Esophagus muscularis mucosa (tissue), 4 donors: ENCODE measurements around the gene MMP7. TPM values are rescaled to one million over a fixed set of nuclear protein-coding genes. Genes with fewer than 3 reads are reported as not detected.
"Not testable (repeated sequence)": the region's sequence is repeated elsewhere in the genome, so short reads cannot be mapped to it uniquely, and the experiment has no call there.

Source experiments
- DNase-seq: peaks from one replicate; pipeline ENCODE4 v3.0.0-alpha.2; 2017; ENCODE audit errors: extremely low spot score
- H3K27ac ChIP-seq, 4 donors: fragments of 200-600 bp; sonication (generic); replicated peaks in 1 of 4; 1 replicate in 3 of 4; 2 replicates in 1 of 4; pipeline ENCODE4 v1.5.1; 2016 to 2019; ENCODE audit warnings: mild to moderate bottlenecking in 1 of 4
- H3K27me3 ChIP-seq, 4 donors: fragments of 200-600 bp; sonication (generic); one replicate each; pipeline versions ENCODE4 v1.5.1 to v1.6.0; 2016 to 2019
- H3K36me3 ChIP-seq, 4 donors: fragments of 200-600 bp; sonication (generic); one replicate each; pipeline ENCODE4 v1.5.1; 2016 to 2019
- H3K4me1 ChIP-seq, 4 donors: fragments of 200-600 bp; sonication (generic); one replicate each; pipeline ENCODE4 v1.5.1; 2016 to 2019
- H3K4me3 ChIP-seq, 4 donors: fragments of 200-600 bp; sonication (generic); 1 replicate in 2 of 4; 2 replicates in 2 of 4; pipeline ENCODE4 v1.5.1; 2016 to 2019; ENCODE audit warnings: mild to moderate bottlenecking in 4 of 4, moderate library complexity in 1 of 4
- H3K9me3 ChIP-seq, 4 donors: fragments of 200-600 bp; sonication (generic); 1 replicate in 3 of 4; 2 replicates in 1 of 4; pipeline ENCODE4 v1.5.1; 2016 to 2019
- EP300 ChIP-seq: sonication (generic); formaldehyde crosslinking; IDR thresholded peaks from one replicate; pipeline ENCODE4 v1.6.1; 2017; ENCODE audit warnings: antibody characterized with exemption
- POLR2A ChIP-seq: fragments of 450-650 bp; IDR thresholded peaks from one replicate; pipeline ENCODE4 v1.6.1; 2017; ENCODE audit warnings: antibody characterized with exemption, moderate library complexity, mild to moderate bottlenecking, low read depth
- POLR2AphosphoS5 ChIP-seq, 2 donors: sonication (generic); formaldehyde crosslinking; IDR thresholded peaks; one replicate each; pipeline ENCODE4 v1.6.1; 2017; ENCODE audit warnings: antibody characterized with exemption in 2 of 2
- WGBS: methylation state at CpG from one replicate; pipeline ENCODE4 v1.1.5; 2018; 5-methylcytosine and 5-hydroxymethylcytosine counted together
- intact Hi-C: fragments of 100-400 bp; cut with DNase I; formaldehyde crosslinking; loops from one replicate; pipeline ENCODE4 v1.15.1; 2023
- total RNA-seq, 4 donors: library from RNA; depleted of rRNA; stranded (reverse); fragments of >200 nt; gene quantifications; one replicate each; pipeline versions ENCODE4 v1.1.0 to v1.2.1, GENCODE V29; 2016
- TF ChIP-seq, protein P1 (sequence below), 3 experiments: fragments of 200-600 bp in 2 of 3; fragments of 450-650 bp in 1 of 3; sonication (generic) in 2 of 3; IDR thresholded peaks; one replicate each; pipeline ENCODE4 v1.5.1; 2017 to 2019; ENCODE audit warnings: antibody characterized with exemption in 3 of 3, mild to moderate bottlenecking in 2 of 3, moderate library complexity in 1 of 3

The MMP7 gene
- total RNA-seq, 4 donors from 2014 or later = not detected

DNA sequence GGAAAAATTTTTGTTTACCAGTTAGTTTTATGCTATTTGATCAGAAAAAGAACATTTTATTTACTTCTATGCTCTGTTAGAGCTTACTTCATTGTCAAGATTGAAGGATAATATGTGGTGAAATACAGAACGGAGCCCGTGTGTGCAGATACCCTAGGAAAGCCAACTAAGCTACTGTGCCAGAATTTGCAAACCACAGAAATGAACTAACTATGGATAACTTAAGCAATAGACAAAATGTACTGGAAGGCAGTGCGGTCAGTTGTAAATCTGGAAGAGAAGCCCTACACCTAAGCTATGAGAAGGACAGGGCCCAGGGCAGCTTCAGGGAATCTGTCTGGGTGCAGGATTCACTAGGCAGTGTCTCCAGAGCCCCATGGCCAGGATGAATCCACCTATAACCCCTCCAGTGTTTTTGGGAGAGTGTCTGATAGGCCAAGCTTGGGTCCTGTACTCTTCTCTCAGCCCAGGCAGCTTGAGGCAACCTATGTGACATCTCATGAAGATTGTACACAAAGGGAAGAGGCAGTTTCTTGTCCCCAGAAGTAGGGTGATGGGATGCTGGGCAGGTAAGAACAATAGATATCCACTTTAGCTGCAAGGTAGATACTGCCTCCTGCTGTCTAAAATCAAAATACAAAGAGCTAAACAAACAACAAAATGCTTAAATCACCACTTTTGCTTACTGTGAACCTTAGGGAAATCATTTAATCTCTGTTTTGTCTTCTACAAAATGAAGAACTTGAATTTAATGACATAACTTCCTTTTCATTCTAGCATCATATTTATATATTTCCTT, 12.1 kb downstream of the MMP7 start:
- Histone ChIP-seq H3K27ac (no peak overlapping the region), H3K36me3 (no peaks in the 10 kb centered on the region), H3K4me3 (no peak overlapping the region), H3K4me1 (peaks cover 0 to 9% (median 5%) of the 10 kb centered on the region in 4 donors), H3K27me3 (no peaks in the 10 kb centered on the region), H3K9me3 (no peaks in the 10 kb centered on the region)
- no peak for TF ChIP-seq EP300
- intact Hi-C loops = no loop called here
- WGBS = 90% methylated on average over 3 of the region's 3 CpGs
- no peak for DNase-seq

DNA sequence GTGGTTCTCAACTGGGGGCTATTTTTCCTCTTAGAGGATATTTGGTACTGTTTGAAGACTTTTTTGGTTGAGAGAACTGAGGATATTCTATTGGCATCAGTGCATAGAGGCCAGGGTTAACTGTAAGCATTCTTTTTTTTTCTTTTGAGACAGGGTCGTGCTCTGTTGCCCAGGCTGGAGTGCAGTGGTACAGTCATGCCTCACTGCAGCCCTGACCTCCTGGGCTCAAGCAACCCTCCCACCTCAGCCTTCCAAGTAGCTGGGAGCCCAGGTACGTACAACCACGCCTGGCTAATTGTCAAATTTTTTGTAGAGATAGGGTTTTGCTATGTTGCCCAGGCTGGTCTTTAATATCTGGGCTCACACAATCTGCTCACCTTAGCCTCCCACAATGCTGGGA, 12.9 kb downstream of the MMP7 start:
- Histone ChIP-seq H3K4me1 (peaks cover 0 to 11% (median 5%) of the 10 kb centered on the region in 4 donors), H3K36me3 (no peaks in the 10 kb centered on the region), H3K27me3 (no peaks in the 10 kb centered on the region), H3K27ac (no peak overlapping the region), H3K4me3 (no peak overlapping the region), H3K9me3 (no peaks in the 10 kb centered on the region)
- no peak for DNase-seq
- TF ChIP-seq POLR2AphosphoS5 (IDR thresholded peaks at IDR 0.05) (no peak), EP300 (no peak), POLR2A (no peak)
- TF ChIP-seq, protein P1, sequence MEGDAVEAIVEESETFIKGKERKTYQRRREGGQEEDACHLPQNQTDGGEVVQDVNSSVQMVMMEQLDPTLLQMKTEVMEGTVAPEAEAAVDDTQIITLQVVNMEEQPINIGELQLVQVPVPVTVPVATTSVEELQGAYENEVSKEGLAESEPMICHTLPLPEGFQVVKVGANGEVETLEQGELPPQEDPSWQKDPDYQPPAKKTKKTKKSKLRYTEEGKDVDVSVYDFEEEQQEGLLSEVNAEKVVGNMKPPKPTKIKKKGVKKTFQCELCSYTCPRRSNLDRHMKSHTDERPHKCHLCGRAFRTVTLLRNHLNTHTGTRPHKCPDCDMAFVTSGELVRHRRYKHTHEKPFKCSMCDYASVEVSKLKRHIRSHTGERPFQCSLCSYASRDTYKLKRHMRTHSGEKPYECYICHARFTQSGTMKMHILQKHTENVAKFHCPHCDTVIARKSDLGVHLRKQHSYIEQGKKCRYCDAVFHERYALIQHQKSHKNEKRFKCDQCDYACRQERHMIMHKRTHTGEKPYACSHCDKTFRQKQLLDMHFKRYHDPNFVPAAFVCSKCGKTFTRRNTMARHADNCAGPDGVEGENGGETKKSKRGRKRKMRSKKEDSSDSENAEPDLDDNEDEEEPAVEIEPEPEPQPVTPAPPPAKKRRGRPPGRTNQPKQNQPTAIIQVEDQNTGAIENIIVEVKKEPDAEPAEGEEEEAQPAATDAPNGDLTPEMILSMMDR (IDR thresholded peaks at IDR 0.05) = no peak
- intact Hi-C loops = no loop called here
- 78% methylated on average over 3 of the region's 3 CpGs for WGBS

DNA sequence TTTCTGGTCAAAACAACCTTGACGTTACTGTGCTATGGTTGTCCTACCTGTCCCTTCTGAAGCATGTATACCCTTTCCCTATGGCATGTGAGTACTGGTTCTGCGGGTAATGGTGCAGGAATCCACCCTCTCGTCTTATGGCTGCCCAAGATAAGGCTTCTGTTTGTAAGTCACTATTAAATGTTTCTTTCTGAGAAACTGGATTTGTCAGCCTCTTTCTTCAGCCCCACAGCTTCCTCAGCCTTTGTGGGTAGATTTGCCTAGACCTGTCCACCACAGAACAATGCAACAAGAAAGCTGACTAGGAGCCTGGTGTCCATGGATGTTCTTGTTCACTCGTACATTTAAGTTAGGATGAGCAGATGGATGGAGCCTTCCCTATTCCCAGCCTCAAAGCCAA, 14.4 kb downstream of the MMP7 start:
- Histone ChIP-seq H3K27me3 (no peaks in the 10 kb centered on the region), H3K36me3 (no peaks in the 10 kb centered on the region), H3K9me3 (no peaks in the 10 kb centered on the region), H3K27ac (no peak overlapping the region), H3K4me3 (no peak overlapping the region), H3K4me1 (peaks cover 0 to 11% (median 5%) of the 10 kb centered on the region in 4 donors)
- WGBS = 95% methylated on average over 4 of the region's 4 CpGs
- no peak for TF ChIP-seq EP300
- TF ChIP-seq, protein P1 (IDR thresholded peaks at IDR 0.05) = no peak
- TF ChIP-seq POLR2A = no peak
- TF ChIP-seq POLR2AphosphoS5 (IDR thresholded peaks at IDR 0.05) = no peak
- no peak for DNase-seq
- intact Hi-C loops = no loop called here

DNA sequence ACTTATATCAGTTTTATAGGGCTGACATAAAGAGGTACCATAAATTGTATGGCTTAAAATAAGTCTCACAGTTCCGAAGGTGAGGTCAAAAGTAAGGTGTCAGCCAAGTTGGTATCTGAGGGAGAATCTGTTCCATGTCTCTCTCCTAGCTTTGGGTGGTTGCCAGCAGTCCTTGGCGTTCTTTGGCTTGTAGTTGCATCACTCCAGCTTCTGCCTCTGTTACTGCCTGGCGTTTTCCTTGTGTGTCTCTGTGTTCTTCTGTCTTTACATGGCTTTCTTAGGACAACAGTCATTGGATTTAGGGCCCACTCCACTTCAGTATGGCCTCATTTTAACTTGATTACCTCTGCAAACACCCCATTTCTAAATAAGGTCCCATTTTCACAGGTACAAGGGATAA, 16.7 kb downstream of the MMP7 start:
- peak in 1 of 2 donors; percentile 38 for TF ChIP-seq POLR2AphosphoS5 (IDR thresholded peaks at IDR 0.05)
- TF ChIP-seq, protein P1 (IDR thresholded peaks at IDR 0.05) = no peak
- no peak overlapping the region for H3K4me3 ChIP-seq
- intact Hi-C loops = no loop called here
- DNase-seq = no peak
- H3K27me3 ChIP-seq = no peaks in the 10 kb centered on the region
- WGBS = 30% methylated on average over 3 of the region's 3 CpGs
- H3K9me3 ChIP-seq = no peaks in the 10 kb centered on the region
- no peaks in the 10 kb centered on the region for H3K36me3 ChIP-seq
- H3K4me1 ChIP-seq = peaks cover 0 to 11% (median 5%) of the 10 kb centered on the region in 4 donors
- peak overlapping the region in 1 of 4 donors; percentile 49 for H3K27ac ChIP-seq

DNA sequence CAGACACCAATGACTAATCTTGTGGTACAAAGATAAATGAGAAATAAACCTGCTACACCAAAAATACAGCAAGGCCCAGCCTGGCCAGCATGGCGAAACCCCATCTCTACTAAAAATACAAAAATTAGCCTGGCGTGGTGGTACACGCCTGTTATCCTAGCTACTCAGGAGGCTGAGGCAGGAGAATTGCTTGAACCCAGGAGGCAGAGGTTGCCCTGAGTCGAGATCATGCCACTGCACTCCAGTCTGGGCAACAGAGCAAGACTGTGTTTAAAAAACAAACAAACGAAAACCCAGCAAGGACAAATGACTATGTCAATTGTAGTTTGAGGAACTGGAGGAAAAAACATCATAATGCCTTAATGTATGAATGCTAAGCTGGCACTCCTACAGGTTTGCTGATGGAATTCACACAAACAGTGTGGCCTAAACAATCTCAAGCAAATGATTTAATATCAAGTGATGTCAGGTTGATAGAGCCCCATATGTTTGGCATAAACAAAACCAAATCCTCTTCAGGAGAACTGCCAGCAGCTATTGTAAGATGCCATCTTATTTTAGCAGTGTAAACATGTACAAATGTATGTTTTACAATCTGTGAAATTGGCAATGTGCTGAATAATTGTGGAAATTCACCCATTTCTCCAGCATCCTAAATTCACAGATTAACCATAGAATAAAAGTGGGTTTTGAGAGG, 20.0 kb downstream of the MMP7 start:
- 89% methylated on average over 5 of the region's 5 CpGs for WGBS
- intact Hi-C loops = no loop called here
- Histone ChIP-seq H3K4me3 (no peak overlapping the region), H3K9me3 (no peaks in the 10 kb centered on the region), H3K27ac (no peak overlapping the region), H3K27me3 (no peaks in the 10 kb centered on the region), H3K4me1 (peaks cover 0 to 11% (median 5%) of the 10 kb centered on the region in 4 donors), H3K36me3 (no peaks in the 10 kb centered on the region)
- no peak for DNase-seq
- TF ChIP-seq POLR2A = no peak
- no peak for TF ChIP-seq EP300
- TF ChIP-seq POLR2AphosphoS5 (IDR thresholded peaks at IDR 0.05) = no peak
- TF ChIP-seq, protein P1 (IDR thresholded peaks at IDR 0.05) = no peak

DNA sequence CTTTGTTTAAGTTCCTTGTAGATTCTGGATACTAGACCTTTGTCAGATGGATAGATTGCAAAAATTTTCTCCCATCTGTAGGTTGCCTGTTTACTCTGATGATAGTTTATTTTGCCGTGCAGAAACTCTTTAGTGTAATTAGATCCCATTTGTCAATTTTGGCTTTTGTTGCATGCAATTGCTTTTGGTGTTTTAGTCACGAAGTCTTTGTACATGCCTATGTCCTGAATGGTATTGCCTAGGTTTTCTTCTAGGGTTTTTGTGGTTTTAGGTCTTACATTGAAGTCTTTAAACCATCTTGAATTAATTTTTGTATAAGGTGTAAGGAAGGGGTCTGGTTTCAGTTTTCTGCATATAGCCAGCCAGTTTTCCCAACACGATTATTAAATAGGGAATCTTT, 27.7 kb downstream of the MMP7 start:
- H3K4me3 ChIP-seq, H3K27me3 ChIP-seq, intact Hi-C loops, H3K36me3 ChIP-seq, DNase-seq, H3K9me3 ChIP-seq, H3K27ac ChIP-seq: not testable (repeated sequence)
- peaks cover 0 to 10% (median 4%) of the 10 kb centered on the region in 4 donors for H3K4me1 ChIP-seq
- 88% methylated on average over 3 of the region's 3 CpGs for WGBS
